GM12892 (cell line): ENCODE results near the gene LEF1.

ENCODE experiments used
- POLR2A ChIP-seq: IDR thresholded peaks from 2 replicates; pipeline ENCODE4 v1.6.1; 2011; ENCODE audit warnings: low read depth, low read length, control low read depth
- POLR2AphosphoS5 ChIP-seq: IDR thresholded peaks from 2 replicates; pipeline ENCODE4 v1.6.1; 2011; ENCODE audit warnings: low read depth, low read length, control low read depth
- TAF1 ChIP-seq: IDR thresholded peaks from 2 replicates; pipeline ENCODE4 v1.6.1; 2011; ENCODE audit warnings: low read depth, mild to moderate bottlenecking, control low read depth, low read length, borderline replicate concordance

GRCh38 chr4:108045687-108046024 is 123.1 kb downstream of the LEF1 start:
- TF ChIP-seq POLR2A (no peak), POLR2AphosphoS5 (no peak), TAF1 (no peak)
